Thyroid gland (tissue), 4 donors: ENCODE measurements around the gene PBX3. TPM values are rescaled to one million over a fixed set of nuclear protein-coding genes. Genes with fewer than 3 reads are reported as not detected.

Source experiments
- DNase-seq, 2 donors: peaks; one replicate each; pipeline ENCODE4 v3.0.0-alpha.2; 2019
- H3K27ac ChIP-seq, 3 donors: fragments of 200-600 bp; sonication (generic); 1 replicate in 2 of 3; 2 replicates in 1 of 3; pipeline ENCODE4 v1.5.1; 2016 to 2019; ENCODE audit warnings: mild to moderate bottlenecking in 1 of 3, moderate library complexity in 1 of 3
- H3K27me3 ChIP-seq: fragments of 200-600 bp; sonication (generic); one replicate; pipeline ENCODE4 v1.5.1; 2019
- H3K36me3 ChIP-seq, 2 donors: fragments of 200-600 bp; sonication (generic); one replicate each; pipeline ENCODE4 v1.5.1; 2016 to 2019
- H3K4me1 ChIP-seq, 2 donors: fragments of 200-600 bp; sonication (generic); one replicate each; pipeline ENCODE4 v1.5.1; 2017 to 2019
- H3K4me3 ChIP-seq, 3 donors: fragments of 200-600 bp; sonication (generic); replicated peaks in 1 of 3; 1 replicate in 2 of 3; 2 replicates in 1 of 3; pipeline ENCODE4 v1.5.1; 2016; ENCODE audit warnings: mild to moderate bottlenecking in 1 of 3
- H3K9me3 ChIP-seq: fragments of 200-600 bp; sonication (generic); one replicate; pipeline ENCODE4 v1.5.1; 2017
- POLR2A ChIP-seq, 2 donors: fragments of 450-650 bp; IDR thresholded peaks; one replicate each; pipeline ENCODE4 v1.6.1; 2017; ENCODE audit warnings: antibody characterized with exemption in 2 of 2, mild to moderate bottlenecking in 2 of 2, moderate library complexity in 1 of 2
- WGBS, 2 donors: methylation state at CpG; one replicate each; pipeline ENCODE4 v1.1.5; 2017; 5-methylcytosine and 5-hydroxymethylcytosine counted together
- intact Hi-C: fragments of 100-400 bp; cut with DNase I; formaldehyde crosslinking; loops from one replicate; pipeline ENCODE4 v1.15.1; 2023
- total RNA-seq, 4 donors: library from RNA; depleted of rRNA; stranded (reverse); fragments of >200 nt; gene quantifications; one replicate each; pipeline ENCODE4 v1.2.3, GENCODE V29; 2016
- TF ChIP-seq, protein P1 (sequence below), 6 experiments: fragments of 200-600 bp in 3 of 6; fragments of 450-650 bp in 3 of 6; sonication (generic) in 3 of 6; IDR thresholded peaks; one replicate each; pipeline ENCODE4 v1.5.1; 2016 to 2019; ENCODE audit warnings: antibody characterized with exemption in 6 of 6, mild to moderate bottlenecking in 2 of 6, inconsistent platforms in 1 of 6, moderate library complexity in 1 of 6

The PBX3 gene
- total RNA-seq, 4 donors from 2014 or later = 68.5 to 108 (median 71.3) TPM

DNA sequence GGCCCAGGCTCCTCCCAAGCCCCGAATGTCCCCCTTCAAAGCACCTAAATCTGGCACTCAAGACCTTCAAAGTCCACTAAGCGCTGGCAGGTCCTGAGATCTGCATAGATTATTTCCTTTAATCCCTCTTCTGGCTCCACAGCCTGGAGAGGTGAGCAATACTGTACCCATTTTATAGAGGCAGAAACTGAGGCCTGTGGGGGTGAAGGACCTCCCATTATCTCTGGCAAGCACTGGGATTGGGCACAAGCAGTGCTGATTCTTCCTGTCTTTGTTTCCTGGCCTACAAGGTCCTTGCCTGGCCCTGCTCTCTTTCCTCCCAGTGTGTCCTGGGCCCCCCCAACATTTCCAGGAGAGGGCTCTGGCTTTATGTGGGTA, 252.3 kb downstream of the PBX3 start:
- Histone ChIP-seq H3K27ac (no peak overlapping the region), H3K4me1 (peaks cover 7 to 8% of the 10 kb centered on the region in 2 donors), H3K27me3 (no peaks in the 10 kb centered on the region), H3K36me3 (no peaks in the 10 kb centered on the region), H3K9me3 (no peaks in the 10 kb centered on the region), H3K4me3 (no peak overlapping the region)
- TF ChIP-seq, protein P1, sequence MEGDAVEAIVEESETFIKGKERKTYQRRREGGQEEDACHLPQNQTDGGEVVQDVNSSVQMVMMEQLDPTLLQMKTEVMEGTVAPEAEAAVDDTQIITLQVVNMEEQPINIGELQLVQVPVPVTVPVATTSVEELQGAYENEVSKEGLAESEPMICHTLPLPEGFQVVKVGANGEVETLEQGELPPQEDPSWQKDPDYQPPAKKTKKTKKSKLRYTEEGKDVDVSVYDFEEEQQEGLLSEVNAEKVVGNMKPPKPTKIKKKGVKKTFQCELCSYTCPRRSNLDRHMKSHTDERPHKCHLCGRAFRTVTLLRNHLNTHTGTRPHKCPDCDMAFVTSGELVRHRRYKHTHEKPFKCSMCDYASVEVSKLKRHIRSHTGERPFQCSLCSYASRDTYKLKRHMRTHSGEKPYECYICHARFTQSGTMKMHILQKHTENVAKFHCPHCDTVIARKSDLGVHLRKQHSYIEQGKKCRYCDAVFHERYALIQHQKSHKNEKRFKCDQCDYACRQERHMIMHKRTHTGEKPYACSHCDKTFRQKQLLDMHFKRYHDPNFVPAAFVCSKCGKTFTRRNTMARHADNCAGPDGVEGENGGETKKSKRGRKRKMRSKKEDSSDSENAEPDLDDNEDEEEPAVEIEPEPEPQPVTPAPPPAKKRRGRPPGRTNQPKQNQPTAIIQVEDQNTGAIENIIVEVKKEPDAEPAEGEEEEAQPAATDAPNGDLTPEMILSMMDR (IDR thresholded peaks at IDR 0.05) = no peak
- TF ChIP-seq POLR2A (IDR thresholded peaks at IDR 0.05) = no peak
- intact Hi-C loops = no loop called here
- 79 to 86% methylated on average over 1 to 2 of the region's 2 CpGs for WGBS, 2 donors
- DNase-seq = no peak

DNA sequence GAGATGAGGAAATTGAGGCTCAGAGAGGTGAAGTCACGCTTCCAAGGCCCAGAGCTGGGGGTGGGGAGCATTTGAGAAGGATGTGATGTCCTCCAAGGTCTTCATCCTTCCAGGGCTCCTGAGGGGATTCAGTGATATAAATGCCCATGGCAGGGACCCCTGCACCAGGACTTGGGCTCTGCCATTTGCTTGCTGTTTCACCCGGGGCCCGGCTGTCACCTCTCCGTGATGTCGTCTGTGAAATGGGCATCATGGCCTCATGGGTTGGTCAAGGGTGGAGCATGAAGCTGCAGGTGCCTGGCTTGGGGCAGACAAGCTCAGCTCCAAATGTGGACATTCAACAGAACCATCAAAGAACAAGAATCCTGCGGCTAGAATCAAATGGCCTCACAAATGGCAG, 253.1 kb downstream of the PBX3 start:
- no peaks in the 10 kb centered on the region for H3K27me3 ChIP-seq
- peaks cover 7 to 8% of the 10 kb centered on the region in 2 donors for H3K4me1 ChIP-seq
- no peak for DNase-seq
- no peak overlapping the region for H3K4me3 ChIP-seq
- no peaks in the 10 kb centered on the region for H3K9me3 ChIP-seq
- no peak for TF ChIP-seq POLR2A (IDR thresholded peaks at IDR 0.05)
- TF ChIP-seq, protein P1 (IDR thresholded peaks at IDR 0.05) = no peak
- WGBS, 2 donors = 91 to 94% methylated on average over 6 of the region's 6 CpGs
- H3K36me3 ChIP-seq = no peaks in the 10 kb centered on the region
- intact Hi-C loops = no loop called here
- no peak overlapping the region for H3K27ac ChIP-seq

DNA sequence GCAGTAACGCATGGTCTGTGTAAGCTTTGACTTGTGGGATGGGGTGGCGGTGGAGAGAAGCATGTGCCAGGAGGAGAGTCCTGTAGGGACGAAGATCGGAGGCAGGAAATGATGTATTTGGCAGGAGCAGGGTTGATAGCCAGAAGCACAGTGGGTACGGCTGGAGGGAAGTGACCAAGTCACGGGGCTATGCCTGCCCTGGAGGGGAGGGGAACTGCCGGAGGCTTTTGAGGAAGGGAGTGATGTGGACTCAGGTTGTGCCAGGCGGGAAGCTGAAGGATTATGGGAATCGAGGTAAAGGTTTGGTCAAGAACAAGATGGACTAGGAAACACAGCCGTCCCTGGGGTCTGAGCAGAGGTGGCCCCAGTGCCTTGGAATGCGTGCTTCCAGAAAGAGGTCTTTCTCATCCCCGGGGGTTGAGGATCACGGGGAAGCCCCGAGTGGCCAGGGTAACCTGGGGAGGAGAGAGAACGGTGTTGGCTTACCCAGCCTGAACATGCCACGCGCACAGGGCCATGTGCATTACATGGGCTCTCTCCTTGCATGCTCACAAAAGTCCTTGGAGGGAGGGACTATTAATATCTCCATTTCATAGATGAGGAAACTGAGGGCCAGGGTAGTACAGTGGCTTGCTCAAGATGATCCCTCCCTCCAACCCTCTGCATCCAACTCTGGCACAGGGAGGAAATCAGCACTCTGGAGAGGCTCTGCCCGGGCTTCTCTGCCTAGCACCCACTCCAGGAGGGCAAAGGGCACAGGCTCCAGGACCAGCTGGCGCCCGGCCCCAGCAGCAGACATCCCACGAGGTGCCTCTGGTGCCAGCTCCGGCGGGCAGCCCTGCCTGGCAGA, 253.8 kb downstream of the PBX3 start:
- Histone ChIP-seq H3K27ac (no peak overlapping the region), H3K4me1 (peaks cover 7 to 8% of the 10 kb centered on the region in 2 donors), H3K9me3 (no peaks in the 10 kb centered on the region), H3K27me3 (no peaks in the 10 kb centered on the region), H3K4me3 (no peak overlapping the region), H3K36me3 (no peaks in the 10 kb centered on the region)
- intact Hi-C loops = no loop called here
- TF ChIP-seq, protein P1 (IDR thresholded peaks at IDR 0.05) = no peak
- no peak for TF ChIP-seq POLR2A (IDR thresholded peaks at IDR 0.05)
- DNase-seq = no peak
- 78% methylated on average over 23 of the region's 23 CpGs for WGBS, 2 donors

DNA sequence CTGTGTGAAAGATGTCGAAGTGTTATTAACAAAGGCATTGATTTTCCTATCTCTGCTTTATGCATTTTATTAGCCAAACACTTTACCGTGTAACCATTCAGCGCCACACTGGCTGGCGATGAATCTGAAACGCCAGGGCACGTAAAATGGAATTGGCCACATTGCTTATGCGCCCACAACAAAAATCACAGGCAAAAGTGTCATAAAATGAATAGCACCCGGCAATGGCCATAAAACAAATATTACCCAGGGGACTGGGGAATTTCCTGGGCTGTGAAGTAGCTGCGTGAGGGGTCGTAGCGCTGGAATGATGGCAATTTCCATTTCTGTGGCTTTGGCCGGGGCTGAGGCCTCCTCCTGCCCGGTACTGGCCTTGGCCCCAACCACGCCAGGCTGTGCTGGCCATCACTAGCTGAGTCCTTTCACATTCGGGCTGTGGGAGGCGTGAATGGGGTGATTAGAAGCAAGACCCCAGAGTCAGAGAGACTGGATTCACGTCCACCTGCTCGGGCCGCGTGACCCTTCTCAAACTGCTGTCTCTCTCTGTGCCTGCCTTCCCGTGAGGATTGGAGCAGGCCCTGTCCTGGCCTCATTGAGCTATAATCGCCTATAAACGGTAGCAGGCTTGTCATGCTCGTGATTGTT, 254.5 kb downstream of the PBX3 start:
- Histone ChIP-seq H3K4me1 (peaks cover 7 to 8% of the 10 kb centered on the region in 2 donors), H3K27ac (no peak overlapping the region), H3K4me3 (no peak overlapping the region), H3K9me3 (no peaks in the 10 kb centered on the region), H3K27me3 (no peaks in the 10 kb centered on the region), H3K36me3 (no peaks in the 10 kb centered on the region)
- 84 to 87% methylated on average over 24 of the region's 24 CpGs for WGBS, 2 donors
- intact Hi-C loops = no loop called here
- TF ChIP-seq, protein P1 (IDR thresholded peaks at IDR 0.05) = no peak
- no peak for TF ChIP-seq POLR2A (IDR thresholded peaks at IDR 0.05)
- DNase-seq = no peak
